A673 (cell line): ENCODE results near the gene KDM3A.

Experiments used
- CTCF ChIP-seq: fragments of 300-800, 200-600 bp; sonication (generic); conservative IDR thresholded peaks from 2 replicates; pipeline ENCODE4 v1.5.1; 2017; ENCODE audit warnings: low read depth, mild to moderate bottlenecking, antibody characterized with exemption, low read length, moderate library complexity, mixed read lengths
- EZH2 ChIP-seq: fragments of 200-600 bp; sonication (generic); IDR thresholded peaks from 2 replicates; pipeline ENCODE4 v1.6.1; 2017; ENCODE audit warnings: borderline replicate concordance, low read depth, mild to moderate bottlenecking, mixed read lengths, antibody characterized with exemption, low read length; ENCODE audit not compliant: poor library complexity, severe bottlenecking

- TF ChIP-seq EZH2: no peak
- TF ChIP-seq CTCF: no peak
These were observed 12.7 kb downstream of the KDM3A start for GRCh38 chr2:86453836-86454235.
